Spleen (tissue), 7 donors: ENCODE data around the gene TNRC18.

Experiments
- POLR2A ChIP-seq, 3 donors: fragments of 450-650 bp; IDR thresholded peaks; one replicate each; pipeline ENCODE4 v1.5.1; 2017; ENCODE audit warnings: antibody characterized with exemption in 3 of 3, mild to moderate bottlenecking in 1 of 3
- POLR2AphosphoS5 ChIP-seq, 3 donors: sonication (generic); formaldehyde crosslinking; IDR thresholded peaks; one replicate each; pipeline ENCODE4 v1.5.1; 2017; ENCODE audit warnings: antibody characterized with exemption in 3 of 3
- TF ChIP-seq, protein P1 (sequence below), 11 experiments: fragments of 200-600 bp in 7 of 11; fragments of 450-650 bp in 4 of 11; sonication (generic) in 4 of 11; IDR thresholded peaks in 8 of 11; conservative IDR thresholded peaks in 3 of 11; 1 replicate in 7 of 11; 2 replicates in 4 of 11; pipeline versions ENCODE4 v1.4.0 to v1.8.0; 2016 to 2021; ENCODE audit warnings: antibody characterized with exemption in 11 of 11, inconsistent platforms in 4 of 11, mild to moderate bottlenecking in 1 of 11
- donor health status: DM: no; HTN: no; CAD: no; lungs with moderate emphysema.
- donor health status: DM: no; HTN: no; CAD: no.
- donor health status: DM: no; HTN: no; CAD: no.

DNA sequence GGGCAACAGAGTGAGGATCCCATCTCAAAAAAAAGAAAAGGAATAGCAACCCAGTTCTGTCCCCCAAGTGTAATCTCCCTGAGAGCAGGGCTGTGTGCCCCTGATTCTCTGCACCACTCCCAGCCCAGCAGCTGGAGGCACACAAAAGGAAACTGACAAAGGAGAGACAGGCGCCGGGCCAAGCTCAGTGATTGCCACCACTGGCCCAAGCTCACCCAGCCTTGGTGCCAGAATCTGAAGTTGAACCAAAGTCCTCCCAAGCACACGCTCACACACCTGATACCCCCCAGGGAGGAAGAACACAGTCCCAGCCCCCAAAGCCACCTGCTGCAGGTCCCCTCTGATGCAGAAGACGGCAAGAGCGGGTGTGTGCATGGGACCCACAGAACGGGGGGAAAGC lies 50.3 kb downstream of the TNRC18 start:
- TF ChIP-seq, protein P1, sequence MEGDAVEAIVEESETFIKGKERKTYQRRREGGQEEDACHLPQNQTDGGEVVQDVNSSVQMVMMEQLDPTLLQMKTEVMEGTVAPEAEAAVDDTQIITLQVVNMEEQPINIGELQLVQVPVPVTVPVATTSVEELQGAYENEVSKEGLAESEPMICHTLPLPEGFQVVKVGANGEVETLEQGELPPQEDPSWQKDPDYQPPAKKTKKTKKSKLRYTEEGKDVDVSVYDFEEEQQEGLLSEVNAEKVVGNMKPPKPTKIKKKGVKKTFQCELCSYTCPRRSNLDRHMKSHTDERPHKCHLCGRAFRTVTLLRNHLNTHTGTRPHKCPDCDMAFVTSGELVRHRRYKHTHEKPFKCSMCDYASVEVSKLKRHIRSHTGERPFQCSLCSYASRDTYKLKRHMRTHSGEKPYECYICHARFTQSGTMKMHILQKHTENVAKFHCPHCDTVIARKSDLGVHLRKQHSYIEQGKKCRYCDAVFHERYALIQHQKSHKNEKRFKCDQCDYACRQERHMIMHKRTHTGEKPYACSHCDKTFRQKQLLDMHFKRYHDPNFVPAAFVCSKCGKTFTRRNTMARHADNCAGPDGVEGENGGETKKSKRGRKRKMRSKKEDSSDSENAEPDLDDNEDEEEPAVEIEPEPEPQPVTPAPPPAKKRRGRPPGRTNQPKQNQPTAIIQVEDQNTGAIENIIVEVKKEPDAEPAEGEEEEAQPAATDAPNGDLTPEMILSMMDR (IDR thresholded peaks at IDR 0.05 in 8 of 11, conservative IDR thresholded peaks at IDR 0.05 in 3 of 11), result no peak
- TF ChIP-seq POLR2AphosphoS5 (IDR thresholded peaks at IDR 0.05) (no peak), POLR2A (IDR thresholded peaks at IDR 0.05) (no peak)
